Neural progenitor cell (in vitro differentiated cells): Measurements from ENCODE around the gene OR2B3.

Experiments used
- EZH2 ChIP-seq: fragments of 200-600 bp; sonication (generic); IDR thresholded peaks from 2 replicates; pipeline ENCODE4 v1.6.1; 2017; ENCODE audit warnings: antibody characterized with exemption, mild to moderate bottlenecking, moderate library complexity
- EZH2phosphoT487 ChIP-seq: fragments of 200-600 bp; sonication (generic); IDR thresholded peaks from 2 replicates; pipeline ENCODE4 v1.6.1; 2017; ENCODE audit warnings: antibody characterized with exemption
- TF ChIP-seq, protein P1 (sequence below): fragments of 200-600 bp; sonication (generic); IDR thresholded peaks from 2 replicates; pipeline ENCODE4 v1.5.1; 2017; ENCODE audit warnings: antibody characterized with exemption, mild to moderate bottlenecking

DNA sequence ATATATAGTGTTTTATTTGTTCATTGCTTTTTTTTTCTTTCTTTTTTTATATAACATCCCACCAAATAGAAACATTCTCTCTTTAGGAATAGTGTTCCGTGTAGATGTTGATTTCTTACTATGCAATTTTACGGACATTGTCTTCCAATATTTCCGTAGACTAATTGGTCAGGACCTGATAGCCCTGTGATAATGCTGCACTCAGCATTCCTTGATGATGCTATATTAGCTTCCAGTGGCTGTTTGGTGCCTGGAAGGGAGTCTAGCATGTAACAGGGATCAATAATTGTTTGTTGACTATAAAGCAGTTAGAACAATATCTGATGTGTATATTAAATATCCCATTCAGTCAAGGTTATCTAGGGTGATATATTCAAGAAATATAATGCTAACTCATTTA is 35.4 kb downstream of the OR2B3 start:
- TF ChIP-seq, protein P1, sequence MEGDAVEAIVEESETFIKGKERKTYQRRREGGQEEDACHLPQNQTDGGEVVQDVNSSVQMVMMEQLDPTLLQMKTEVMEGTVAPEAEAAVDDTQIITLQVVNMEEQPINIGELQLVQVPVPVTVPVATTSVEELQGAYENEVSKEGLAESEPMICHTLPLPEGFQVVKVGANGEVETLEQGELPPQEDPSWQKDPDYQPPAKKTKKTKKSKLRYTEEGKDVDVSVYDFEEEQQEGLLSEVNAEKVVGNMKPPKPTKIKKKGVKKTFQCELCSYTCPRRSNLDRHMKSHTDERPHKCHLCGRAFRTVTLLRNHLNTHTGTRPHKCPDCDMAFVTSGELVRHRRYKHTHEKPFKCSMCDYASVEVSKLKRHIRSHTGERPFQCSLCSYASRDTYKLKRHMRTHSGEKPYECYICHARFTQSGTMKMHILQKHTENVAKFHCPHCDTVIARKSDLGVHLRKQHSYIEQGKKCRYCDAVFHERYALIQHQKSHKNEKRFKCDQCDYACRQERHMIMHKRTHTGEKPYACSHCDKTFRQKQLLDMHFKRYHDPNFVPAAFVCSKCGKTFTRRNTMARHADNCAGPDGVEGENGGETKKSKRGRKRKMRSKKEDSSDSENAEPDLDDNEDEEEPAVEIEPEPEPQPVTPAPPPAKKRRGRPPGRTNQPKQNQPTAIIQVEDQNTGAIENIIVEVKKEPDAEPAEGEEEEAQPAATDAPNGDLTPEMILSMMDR = no peak
- TF ChIP-seq EZH2 (no peak), EZH2phosphoT487 (no peak)
